SU-DHL-6 (cell line): ENCODE results near the gene HSD3B7.
A peak's percentile ranks its signal among the peaks of the same experiment; 100 is the strongest.

Experiments used
- CTCF ChIP-seq: fragments of 200-600 bp; sonication (generic); IDR thresholded peaks from one replicate; pipeline ENCODE4 v1.5.1; 2017; ENCODE audit warnings: antibody characterized with exemption, mild to moderate bottlenecking, low read length, moderate library complexity; ENCODE audit not compliant: insufficient read depth, poor library complexity, severe bottlenecking
- EZH2phosphoT487 ChIP-seq: fragments of 200-600 bp; sonication (generic), shearing (Covaris generic); conservative IDR thresholded peaks from 2 replicates; pipeline ENCODE4 v1.6.1; 2018; ENCODE audit warnings: mild to moderate bottlenecking, antibody characterized with exemption, low read length, moderate library complexity, mixed read lengths

GRCh38 chr16:30977502-30977901 is 7.5 kb upstream of the HSD3B7 start:
- TF ChIP-seq CTCF (peak; percentile 32), EZH2phosphoT487 (no peak)
